Measurements from ENCODE around the gene ADGRV1.
"Not testable (repeated sequence)": the region's sequence is repeated elsewhere in the genome, so short reads cannot be mapped to it uniquely, and the experiment has no call there.

ADGRV1 gene

GRCh38 chr5:90598293-90598692, 39.7 kb downstream of the ADGRV1 start:
- no peak for TF ChIP-seq CTCF (IDR thresholded peaks at IDR 0.05; ENCODE audit: insufficient read depth, missing control alignments)
- peak; percentile 98 for FAIRE-seq

GRCh38 chr5:90600307-90600706, 41.7 kb downstream of the ADGRV1 start:
- DNase-seq (ENCODE audit: insufficient read length, low spot score); FAIRE-seq: not testable (repeated sequence)

More at GRCh38 chr5:90598293-90598692, 39.7 kb downstream of the ADGRV1 start:
- DNase-seq (ENCODE audit: insufficient read length, low spot score), result peak; percentile 38

GRCh38 chr5:90601468-90601867, 42.9 kb downstream of the ADGRV1 start:
- no peak for TF ChIP-seq CTCF (IDR thresholded peaks at IDR 0.05; ENCODE audit: insufficient read depth, missing control alignments)
- DNase-seq (ENCODE audit: insufficient read length, low spot score), result no peak
- no peak for FAIRE-seq

- DNase-seq (ENCODE audit: insufficient read length, low spot score), result no peak
- FAIRE-seq, result no peak
- TF ChIP-seq CTCF (IDR thresholded peaks at IDR 0.05; ENCODE audit: insufficient read depth, missing control alignments), result no peak
Measured at GRCh38 chr5:90602681-90603080, 44.1 kb downstream of the ADGRV1 start.

GRCh38 chr5:90606539-90606938, 47.9 kb downstream of the ADGRV1 start:
- peak; percentile 36 for TF ChIP-seq CTCF (IDR thresholded peaks at IDR 0.05; ENCODE audit: insufficient read depth, missing control alignments)
- peak; percentile 51 for FAIRE-seq

GRCh38 chr5:90612919-90613318, 54.3 kb downstream of the ADGRV1 start:
- FAIRE-seq, result peak; percentile 38
- no peak for DNase-seq (ENCODE audit: insufficient read length, low spot score)
- no peak for TF ChIP-seq CTCF (IDR thresholded peaks at IDR 0.05; ENCODE audit: insufficient read depth, missing control alignments)

More at GRCh38 chr5:90606539-90606938, 47.9 kb downstream of the ADGRV1 start:
- DNase-seq (ENCODE audit: insufficient read length, low spot score), result no peak

- FAIRE-seq (no peak), DNase-seq (ENCODE audit: insufficient read length, low spot score) (no peak)
- TF ChIP-seq CTCF (IDR thresholded peaks at IDR 0.05; ENCODE audit: insufficient read depth, missing control alignments), result no peak
Measured at GRCh38 chr5:90613459-90613858, 54.9 kb downstream of the ADGRV1 start.

- FAIRE-seq, result no peak
- no peak for DNase-seq (ENCODE audit: insufficient read length, low spot score)
- TF ChIP-seq CTCF (IDR thresholded peaks at IDR 0.05; ENCODE audit: insufficient read depth, missing control alignments), result no peak
Measured at GRCh38 chr5:90613918-90614504, 55.4 kb downstream of the ADGRV1 start.
